ENCODE measurements around the gene FDXR.

DNA sequence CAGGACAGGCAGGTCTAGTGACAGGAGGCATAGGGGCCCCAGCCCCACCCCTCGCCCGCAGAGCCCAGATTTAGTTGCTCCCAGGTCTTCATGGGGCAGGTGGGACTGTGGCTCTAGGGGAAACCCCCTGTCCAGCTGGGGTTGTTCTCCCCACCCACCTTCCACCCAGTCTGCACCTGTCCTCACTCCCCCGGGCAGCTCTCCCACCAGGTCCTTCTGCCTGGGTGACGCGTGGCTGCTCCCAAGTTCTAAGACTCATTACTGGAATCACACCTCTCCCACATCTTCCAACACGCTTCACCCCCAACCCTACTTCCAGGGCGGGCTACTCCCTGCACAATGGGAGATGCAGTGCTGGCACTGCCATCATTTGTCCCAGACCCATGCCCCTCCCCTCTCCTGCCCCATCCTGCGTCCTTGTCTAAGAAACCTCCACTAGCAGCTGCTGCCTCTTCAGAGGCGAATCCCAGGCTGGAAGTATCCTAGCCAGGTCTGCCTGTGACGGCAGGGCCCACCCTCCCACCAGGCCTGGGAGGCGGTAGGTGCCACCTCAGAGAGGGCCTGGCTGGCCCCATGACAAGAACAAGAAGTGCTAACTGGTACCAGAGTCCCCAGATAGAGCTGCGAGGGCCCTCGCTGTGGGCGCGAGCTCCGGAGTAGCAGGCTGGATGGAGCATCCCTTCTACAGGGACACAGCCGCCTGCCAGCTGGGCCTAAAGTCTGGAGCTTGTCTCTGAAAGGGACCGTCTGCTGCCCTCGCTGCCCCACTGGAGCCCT lies 35.9 kb downstream of the FDXR start:
- TF ChIP-seq, protein P1, sequence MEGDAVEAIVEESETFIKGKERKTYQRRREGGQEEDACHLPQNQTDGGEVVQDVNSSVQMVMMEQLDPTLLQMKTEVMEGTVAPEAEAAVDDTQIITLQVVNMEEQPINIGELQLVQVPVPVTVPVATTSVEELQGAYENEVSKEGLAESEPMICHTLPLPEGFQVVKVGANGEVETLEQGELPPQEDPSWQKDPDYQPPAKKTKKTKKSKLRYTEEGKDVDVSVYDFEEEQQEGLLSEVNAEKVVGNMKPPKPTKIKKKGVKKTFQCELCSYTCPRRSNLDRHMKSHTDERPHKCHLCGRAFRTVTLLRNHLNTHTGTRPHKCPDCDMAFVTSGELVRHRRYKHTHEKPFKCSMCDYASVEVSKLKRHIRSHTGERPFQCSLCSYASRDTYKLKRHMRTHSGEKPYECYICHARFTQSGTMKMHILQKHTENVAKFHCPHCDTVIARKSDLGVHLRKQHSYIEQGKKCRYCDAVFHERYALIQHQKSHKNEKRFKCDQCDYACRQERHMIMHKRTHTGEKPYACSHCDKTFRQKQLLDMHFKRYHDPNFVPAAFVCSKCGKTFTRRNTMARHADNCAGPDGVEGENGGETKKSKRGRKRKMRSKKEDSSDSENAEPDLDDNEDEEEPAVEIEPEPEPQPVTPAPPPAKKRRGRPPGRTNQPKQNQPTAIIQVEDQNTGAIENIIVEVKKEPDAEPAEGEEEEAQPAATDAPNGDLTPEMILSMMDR (IDR thresholded peaks at IDR 0.05), result no peak
- TF ChIP-seq POLR2A (IDR thresholded peaks at IDR 0.05), result no peak
